GM19455 (cell line): Measurements from ENCODE around the gene CCDC187.

Experiments used
- ATAC-seq: cut with Tn5 transposase; IDR thresholded peaks from one replicate; pipeline ENCODE4 v1.9.1; 2021; ENCODE audit not compliant: unreplicated experiment

The CCDC187 gene

DNA sequence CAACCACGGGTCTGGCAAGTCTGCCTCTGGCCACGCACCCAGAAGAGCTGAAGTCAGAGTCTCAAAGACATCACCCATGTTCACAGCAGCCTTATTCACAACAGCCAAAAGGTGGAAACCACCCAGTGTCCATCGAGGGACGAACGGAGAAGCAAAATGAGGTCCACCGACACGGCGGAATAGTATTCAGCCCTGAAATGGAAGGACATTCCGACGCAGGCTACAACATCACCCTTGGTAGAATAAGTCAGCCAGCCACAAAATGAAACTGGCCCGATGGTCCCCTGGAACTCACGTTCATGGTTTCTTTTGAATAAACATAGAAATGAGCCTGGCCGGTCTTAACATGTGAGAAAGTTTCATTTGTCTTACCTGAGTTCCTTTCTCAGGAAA lies 16.9 kb downstream of the CCDC187 start:
- ATAC-seq = no peak

DNA sequence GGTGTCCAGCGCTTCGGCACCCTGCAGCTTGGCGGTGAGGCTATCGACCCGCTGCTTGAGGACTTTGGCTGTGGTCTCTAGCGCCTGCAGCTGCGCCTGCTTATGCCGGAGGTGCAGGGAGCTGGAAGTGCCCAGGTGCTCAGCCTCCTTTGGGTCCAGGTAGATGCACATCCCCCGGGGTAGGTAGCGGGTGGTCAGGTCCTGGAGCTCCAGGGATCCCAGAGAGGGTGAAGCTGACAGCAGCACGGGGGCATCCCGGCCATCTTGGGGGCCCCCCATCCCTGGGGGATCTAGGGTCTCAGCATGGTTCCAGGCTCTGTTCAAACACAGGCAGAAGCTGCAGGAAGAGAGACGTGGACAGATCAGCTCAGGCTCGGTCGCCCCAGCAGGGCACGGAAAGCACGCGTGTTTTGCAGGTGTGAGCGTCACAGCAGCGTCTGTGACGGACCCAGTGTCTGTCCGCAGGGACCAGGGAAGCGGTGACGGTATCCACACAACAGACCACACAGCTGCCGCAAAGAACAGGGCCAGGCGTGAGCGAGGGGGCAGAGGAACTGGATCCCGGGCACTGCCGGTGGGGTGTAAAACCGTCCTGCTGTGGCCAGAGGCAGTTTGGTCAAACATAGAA lies 17.4 kb downstream of the CCDC187 start:
- ATAC-seq = no peak

DNA sequence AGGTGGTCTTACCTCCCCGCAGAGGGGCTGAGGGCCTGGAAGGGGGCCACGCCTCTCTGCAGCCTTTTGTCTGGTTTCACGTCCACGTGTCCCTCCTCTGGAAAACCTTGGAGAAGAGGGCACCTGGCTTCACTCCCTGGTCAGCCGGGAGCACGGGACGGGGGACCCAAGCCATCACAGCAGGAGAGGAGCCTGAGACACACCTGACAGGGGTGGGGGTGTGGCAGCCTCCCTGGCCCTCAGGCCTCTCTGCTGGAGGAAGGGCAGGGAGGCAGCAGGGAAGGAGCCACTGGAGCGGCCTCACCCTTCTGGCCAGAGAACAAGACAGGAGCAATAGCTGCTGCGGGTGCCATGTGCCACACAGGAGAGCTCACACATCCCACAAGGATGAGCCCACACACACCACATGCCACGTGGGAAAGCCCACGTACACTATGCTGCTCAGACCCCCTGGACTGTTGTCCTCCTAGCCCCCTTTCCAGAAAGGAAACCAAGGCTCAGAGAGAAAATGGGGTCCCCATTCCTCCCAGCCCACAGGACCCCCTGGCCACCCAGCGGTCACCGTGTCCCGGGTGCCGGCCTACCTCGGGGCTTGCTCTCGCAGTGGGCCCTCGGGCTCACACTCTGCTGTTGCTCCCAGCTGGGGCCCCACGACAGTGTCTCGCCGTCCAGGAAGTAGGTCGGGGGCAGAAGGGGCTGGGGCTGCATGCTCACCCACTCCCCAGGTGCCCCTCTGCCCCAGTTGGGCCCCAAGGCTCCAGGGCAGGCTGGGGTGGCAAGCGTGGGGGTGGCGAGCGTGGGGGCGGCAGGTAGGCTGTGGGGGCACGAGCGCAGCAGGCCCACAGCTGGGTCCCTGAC lies 18.2 kb downstream of the CCDC187 start:
- ATAC-seq = no peak

DNA sequence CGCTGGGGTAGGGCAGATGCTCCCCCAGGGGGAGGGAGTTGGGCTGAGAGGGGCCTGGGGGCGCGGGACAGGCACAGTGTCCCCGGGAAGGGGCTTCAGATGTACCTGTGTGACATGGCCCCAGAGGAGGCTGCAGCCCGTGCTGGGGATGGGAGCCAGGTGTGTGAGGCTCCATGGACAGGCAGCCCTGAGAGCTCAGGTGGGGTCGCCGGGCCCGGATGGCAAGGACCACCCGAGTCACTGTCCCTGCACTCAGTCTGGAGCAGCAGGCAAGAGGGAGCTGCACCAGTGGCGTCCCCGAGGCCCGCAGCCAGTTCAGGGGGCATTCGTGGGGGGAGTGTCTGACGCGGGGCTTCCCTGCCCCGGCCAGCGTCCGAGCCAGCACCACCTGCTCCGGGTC lies 18.9 kb downstream of the CCDC187 start:
- ATAC-seq = no peak

DNA sequence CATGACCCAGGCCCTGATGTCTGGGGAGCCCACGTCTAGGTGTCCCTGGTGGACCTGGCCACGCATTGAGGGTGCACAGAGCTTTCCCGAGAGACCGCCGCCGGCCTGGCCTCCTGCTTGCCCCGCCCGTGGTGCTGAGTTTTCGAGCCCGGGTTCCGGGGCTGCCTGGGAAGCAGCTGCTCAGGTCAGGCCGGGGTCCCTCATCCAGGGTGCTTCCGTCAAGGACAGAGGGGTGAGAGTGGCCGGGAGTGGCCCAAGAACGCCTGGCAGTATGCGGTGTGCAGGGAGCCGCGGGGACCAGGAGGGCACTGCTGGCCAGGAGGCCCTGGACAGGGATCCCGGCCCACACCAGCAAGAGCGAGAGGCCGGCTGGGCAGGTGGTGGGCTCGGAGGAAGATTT lies 19.6 kb downstream of the CCDC187 start:
- no peak for ATAC-seq

DNA sequence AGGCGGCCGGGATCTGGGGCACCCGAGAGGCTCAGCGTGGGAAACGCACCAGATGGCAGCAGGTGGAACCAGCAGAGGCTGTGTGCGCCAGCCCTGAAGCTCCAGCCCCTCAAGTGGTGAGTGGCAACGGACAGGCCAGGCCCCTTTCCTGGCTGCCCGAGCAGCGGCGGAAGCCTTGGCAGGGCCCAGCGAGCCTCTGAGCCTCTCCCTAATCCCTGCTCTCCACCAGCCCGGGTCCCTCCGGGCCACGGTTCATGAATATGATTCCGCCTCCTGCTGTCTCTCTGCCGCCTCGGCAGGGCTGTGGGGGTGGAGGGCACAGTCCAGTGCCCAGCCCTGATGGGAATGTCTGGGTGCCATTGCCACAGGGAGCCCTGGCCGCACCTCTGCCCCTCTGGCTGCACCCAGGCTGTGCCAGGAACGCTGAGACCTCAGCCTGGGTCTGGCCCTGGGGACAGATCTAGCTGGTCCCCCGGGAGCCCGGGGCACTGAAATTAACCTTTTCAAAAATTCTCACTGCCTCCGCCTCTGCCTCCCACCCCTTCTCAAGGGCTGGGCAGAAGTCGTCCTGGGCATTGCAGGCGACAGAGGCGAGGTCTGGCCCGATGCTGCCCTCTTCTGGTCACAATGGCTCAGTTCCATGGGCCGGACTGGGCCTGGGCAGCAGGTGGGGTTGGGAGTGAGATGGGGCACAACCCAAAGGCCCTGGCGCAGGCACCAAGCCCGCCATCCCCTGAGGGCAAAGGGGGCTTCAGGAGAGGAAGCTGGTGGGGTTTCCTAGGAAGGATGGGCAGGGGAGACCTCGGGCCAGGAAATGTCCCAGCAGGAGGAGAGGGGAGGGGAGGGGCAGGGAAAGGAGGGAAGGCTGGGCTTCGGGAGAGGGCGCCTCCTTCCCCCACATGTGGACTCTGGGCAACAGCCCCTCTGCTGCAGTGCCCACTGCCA lies 20.3 kb downstream of the CCDC187 start:
- ATAC-seq = peak; percentile 62

DNA sequence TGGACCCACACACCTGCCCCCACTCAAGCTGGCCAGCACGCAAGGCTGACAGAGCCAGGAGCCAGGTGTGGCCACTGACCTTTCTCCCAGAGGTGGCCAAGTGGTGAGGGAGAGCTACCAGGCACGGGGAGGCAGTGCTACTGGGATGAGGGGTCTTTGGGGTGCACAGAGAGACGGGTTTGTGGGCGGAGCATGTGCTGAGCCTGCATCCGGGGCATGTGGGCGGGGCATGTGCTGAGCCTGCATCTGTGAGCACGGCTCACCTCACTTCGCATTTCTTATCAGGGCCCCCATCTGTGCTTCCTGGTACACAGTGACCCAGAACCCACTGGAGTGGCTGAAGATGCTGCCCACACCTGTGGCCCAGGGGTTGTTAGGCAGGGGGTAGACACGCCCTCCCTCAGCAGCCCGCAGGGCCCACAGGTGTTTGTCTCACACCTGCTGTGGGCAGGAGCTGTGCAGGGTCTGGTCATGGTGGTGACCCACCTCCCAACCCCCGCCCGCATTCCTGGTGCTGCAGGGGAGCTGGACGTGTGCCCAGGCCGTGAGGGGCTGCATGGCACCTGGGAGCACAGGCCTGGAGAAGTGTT lies 21.5 kb downstream of the CCDC187 start:
- ATAC-seq = no peak

DNA sequence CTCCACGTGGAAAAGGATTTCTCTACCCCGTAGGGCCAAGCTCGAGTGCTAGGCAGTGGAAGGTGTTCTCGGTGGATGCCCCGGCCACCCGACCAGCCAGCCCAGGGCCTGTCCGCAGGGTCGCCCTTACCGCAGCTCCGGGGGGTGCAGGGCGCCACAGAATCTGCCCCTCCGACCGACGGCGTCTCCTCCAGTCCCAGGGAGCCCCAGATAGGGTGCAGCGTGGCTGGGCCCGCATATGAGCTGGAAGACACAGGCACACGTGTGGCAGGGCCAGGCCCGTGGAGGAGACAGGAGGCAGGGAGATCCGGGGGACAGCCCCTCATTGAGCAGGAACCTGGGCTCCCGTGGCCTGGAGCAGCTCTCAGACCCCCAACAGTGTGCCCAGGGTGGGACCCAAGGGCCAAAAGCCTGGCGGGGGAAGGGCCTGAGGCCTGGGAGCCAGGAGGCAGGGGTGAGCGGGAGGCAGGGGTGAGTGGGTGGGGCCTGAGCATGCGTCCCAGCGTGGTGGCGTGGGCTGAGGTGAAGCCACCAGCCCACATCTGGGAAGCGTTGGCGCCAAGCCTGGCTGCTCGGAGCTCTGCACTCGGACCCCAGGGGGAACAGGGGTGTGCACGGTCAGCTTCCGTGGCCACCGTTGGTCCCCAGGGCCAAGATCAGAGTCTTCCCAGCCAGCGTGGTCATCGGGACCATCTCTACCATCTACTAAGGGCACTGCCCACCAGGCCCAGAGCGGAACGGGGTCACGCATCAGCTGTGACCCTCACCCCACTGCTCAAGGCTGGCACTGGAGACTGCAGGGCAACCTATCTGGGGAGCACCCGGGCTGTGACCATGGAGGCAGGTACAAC lies 22.2 kb downstream of the CCDC187 start:
- no peak for ATAC-seq

DNA sequence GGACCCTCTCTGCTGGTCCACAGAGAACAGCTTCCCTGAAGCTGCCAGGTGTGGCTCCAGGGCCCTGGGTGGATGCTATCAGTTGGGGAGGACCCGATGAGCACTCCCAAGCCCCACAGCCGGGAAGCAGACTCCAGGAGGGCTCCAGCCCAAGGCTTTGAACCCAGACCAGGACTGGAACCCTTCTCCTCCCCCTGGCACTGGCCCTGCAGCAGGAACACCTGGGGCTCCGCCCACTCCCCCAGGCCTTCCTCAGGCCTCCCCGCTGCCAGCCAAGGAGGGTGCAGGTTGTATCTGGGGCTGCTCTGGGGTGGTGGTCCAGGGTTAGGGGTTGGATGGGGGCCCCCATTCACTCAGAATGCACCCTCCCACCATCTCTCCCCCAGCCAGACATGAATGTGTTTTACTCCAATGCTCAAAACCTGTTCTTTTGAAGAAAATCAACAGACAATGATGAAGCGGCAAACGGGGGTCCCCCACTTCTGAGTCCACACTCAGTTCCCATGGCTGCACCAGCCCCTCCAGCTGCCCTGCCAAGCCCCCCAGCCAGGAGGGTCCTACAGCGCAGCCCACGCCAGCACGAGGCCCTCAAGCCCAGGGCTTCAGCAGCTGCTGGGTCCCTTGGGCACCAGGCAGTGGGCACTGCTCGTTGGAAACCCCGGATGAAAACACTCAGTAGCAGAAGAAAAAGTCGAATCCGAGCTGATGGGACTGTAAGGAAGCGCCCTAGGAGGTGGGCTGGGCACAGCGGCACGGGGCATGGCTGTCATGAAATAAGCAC lies 23.2 kb downstream of the CCDC187 start:
- no peak for ATAC-seq

DNA sequence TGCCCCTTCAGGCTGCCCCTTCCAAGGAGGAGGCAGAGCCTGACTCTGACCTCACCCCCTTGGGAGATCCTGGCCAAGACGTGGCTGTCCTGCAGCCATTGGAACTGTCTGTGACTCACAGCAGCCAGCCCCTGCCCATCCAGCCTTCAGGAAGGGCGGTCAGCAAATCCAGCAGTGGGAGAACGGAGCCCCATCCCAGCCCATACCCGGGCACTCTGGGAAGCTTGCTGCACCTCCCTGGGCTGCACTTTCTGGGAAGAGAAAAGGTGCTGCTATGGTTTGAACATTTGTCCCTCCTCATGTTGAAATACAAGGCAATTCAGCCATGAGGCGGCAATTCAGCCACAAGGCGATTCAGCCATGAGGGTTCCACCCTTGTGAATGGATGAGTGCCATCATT lies 24.4 kb downstream of the CCDC187 start:
- ATAC-seq = no peak

DNA sequence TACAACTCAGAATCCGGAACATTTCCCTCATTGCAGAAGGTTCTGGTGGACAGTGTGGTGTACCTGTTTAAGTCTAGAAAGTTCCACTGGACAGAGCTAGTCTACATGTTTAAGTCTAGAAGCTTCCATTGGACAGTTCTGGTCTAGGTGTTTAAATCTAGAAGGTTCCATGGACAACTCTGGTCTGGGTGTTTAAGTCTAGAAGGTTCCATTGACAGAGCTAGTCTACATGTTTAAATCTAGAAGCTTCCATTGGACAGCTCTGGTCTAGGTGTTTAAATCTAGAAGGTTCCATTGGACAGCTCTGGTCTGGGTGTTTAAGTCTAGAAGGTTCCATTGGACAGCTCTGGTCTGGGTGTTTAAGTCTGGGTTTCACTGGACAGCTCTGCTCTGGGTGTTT lies 25.0 kb downstream of the CCDC187 start:
- ATAC-seq = no peak

DNA sequence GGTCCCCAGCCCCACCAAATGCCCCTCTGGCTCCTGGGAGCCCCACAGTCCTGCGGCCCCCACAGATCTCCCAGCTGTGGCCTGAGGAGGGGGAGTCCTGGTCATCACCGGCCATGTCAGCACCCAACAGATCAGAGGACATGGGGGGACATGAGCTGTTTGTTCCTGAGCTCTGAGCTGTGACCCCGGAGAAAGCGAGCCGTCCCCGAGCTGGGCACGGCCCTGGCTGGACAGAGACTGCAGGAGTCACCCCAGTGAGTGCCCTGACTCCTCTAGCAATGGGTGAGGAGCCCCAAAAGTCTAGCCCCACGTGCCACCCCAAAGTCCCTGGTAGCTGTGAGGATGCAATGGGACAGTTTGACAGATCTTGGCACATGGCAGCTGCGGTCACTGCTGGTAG lies 25.7 kb downstream of the CCDC187 start:
- no peak for ATAC-seq

DNA sequence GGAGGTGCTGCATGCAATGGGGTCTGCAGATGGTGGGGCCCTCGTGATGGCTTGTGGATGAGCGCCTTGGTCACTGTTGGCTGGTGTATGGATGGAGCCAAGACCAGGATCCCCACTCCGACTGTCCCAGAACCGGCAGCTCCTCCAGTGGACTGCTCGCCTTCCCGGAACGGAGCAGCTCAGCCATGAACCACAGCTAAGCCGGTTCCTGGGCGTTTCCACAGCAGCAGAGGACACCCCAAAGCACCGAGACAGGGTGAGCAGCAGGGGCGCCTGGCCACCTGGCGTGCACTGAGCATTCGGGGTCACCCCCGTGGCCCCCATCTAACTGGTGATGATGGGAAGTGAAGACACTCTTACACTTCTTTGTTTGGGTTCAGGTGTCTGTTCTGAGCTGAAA lies 26.1 kb downstream of the CCDC187 start:
- no peak for ATAC-seq

DNA sequence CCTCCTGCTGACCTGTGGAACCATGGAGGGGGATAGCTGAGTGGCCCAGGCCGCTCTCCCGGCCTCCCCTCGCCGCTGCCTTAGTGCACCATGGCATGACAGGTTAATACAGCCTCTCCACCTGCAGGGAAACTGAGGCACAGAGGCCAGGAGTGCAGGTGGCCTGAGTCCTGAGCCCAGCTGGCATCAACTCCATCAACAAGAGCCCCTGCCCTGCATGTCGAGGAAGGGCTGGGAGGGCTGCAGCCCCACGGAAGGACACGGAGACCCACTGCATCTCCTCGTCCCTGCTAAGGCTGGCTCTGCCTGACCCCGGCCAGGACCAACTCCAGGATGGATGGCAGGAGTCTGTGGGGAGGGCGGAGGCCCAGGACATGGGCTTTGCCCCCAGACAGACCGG lies 27.2 kb downstream of the CCDC187 start:
- no peak for ATAC-seq

DNA sequence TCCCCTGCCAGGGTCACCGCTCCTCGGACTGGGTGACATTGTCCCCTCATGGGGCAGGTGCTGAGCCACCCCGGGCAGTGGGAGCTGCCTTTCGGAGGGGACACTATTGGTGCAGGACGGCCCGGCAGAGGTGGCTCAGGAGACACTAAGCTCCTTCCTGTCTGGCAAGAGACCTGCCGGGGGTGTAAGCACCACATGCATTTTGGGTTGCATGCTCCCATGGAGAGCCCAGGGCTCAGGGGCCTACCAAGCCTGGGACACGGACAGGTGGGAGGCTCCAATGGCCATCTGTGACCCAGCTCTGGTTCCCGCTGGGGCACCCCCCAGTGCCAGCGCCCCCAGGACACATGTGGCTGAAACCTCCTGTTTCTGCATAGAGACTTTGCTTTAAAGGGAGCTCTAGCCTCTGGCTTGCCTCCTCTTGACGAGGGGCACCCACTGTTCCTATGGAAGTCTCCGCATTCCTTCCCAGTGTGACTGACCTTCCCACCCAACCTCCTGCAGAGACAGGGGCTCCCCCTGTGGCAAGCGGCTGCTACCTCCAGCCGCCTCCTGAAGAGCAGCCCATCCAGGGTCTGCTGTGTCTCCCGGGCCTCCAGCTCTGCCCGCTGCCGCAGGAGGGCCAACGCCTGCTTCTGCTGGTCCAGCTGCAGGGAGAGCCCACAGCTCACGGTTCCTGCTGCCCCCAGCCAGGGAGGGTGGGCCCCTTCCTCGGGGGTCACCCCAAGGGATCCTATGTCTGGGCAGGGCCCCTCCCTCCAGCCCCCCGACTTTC lies 28.1 kb downstream of the CCDC187 start:
- no peak for ATAC-seq

DNA sequence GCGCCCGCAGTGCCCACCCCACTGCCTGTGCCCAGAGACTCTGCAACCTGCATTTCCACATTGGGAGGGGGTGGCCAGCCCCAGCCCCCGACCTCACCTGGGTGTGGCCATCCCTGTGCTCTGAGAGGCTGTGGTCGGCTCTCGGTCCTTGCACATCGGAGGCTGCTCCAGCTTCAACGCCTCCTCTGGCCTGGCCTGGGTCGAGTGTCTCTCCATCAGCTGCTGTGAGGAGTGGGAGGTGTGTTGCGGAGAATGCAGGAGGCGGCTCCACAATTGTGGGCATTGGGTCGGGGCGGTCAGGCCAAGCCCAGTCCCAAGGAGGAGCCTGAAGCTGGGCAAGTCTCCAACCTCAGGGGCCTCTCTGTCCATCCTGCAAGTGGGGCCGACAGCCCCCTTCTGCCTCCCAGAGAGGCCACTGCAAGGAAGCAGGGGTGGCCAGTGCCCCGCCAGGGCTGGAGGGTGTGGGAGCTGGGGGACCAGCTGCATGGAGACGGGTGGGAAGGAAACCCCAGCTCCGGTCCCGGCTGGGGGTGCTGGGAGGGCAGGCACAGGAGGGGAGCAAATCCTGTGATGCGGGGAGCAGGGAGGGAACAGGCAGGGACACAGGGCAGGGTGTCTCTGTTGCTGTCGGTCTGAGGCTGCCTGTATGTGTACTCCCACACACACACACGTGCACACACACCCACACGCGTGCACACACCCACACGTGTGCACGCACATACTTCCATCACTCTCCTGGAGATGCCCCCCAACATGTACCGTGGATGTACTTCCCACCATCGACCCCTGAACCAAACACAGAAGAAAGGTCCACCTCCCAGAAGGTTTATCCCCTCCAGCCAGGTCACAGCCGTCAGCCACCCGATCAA lies 28.9 kb downstream of the CCDC187 start:
- no peak for ATAC-seq

DNA sequence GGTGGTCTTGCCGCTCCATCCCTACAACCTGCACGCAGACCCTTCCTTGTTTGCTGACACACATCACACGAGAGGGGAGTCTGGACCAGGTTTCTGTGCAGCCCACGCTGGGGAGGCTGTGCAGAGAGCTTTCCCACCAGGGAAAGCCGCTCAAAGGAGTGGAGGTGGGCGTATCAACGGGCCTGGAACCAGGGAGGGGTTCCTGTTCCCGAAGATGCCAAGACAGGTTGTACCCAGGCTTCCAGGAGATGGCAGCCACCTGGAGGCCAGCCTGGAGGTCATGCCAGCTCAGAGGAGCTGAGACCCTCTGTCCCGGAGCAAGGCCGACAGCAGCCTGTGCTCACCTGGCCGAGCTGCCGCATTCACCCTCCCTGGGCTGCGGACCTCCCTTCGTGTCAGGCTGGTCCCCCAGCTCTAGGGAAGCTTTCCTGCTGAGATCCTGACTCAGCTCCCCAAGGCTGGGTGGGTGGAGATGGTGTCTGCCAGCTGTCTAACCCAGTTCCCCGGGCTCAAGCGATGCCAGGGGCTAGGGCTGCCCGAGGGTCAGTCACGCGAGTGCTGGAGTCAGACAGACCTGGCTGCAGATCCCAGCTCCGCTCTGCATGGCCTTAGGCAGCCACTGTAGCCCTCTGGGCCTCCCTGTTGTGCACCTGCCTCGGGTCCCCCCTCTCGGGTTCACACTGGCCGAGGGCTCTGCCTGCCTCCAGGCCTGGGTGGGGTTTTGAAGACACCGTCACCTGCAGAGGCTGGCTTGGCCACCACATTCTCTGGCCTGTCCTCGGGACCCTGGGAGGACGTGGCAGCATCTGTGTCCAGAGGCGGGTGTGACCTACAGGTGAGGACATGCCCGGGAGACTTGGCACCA lies 29.7 kb downstream of the CCDC187 start:
- no peak for ATAC-seq
